ENCODE results near the gene EML4.

EML4 gene

DNA sequence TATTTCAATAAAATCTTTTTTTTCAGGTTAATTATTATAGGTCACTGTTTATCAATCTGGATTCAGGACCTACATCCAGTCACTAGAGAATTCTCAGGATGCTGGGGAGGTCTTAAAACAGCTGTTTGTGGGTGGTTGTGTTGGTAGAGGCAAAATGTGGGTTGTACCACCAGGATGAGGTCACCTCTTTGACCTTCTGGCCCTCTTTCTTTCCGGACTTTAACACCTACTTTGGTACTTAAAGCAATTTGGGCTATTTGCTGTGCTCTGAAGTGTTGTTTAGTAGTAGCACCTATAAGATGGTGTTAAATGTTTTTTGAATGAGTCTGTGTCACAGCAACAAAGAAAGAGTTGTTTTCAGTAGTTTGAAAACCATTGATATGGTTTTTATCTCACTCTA lies 14.6 kb downstream of the EML4 start:
- no peak for DNase-seq
- H3K9me3 ChIP-seq = no peaks in the 10 kb centered on the region
- H3K27ac ChIP-seq = no peak overlapping the region
- TF ChIP-seq, protein P1, sequence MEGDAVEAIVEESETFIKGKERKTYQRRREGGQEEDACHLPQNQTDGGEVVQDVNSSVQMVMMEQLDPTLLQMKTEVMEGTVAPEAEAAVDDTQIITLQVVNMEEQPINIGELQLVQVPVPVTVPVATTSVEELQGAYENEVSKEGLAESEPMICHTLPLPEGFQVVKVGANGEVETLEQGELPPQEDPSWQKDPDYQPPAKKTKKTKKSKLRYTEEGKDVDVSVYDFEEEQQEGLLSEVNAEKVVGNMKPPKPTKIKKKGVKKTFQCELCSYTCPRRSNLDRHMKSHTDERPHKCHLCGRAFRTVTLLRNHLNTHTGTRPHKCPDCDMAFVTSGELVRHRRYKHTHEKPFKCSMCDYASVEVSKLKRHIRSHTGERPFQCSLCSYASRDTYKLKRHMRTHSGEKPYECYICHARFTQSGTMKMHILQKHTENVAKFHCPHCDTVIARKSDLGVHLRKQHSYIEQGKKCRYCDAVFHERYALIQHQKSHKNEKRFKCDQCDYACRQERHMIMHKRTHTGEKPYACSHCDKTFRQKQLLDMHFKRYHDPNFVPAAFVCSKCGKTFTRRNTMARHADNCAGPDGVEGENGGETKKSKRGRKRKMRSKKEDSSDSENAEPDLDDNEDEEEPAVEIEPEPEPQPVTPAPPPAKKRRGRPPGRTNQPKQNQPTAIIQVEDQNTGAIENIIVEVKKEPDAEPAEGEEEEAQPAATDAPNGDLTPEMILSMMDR (IDR thresholded peaks at IDR 0.05) = no peak
- intact Hi-C loops (cut with DNase I; ENCODE audit: low total_unique reads) = no loop called here
- no peaks in the 10 kb centered on the region for H3K36me3 ChIP-seq
- no peak overlapping the region for H3K4me3 ChIP-seq
- H3K27me3 ChIP-seq = no peaks in the 10 kb centered on the region
- peaks cover 0 to 64% (median 17%) of the 10 kb centered on the region in 4 donors for H3K4me1 ChIP-seq

DNA sequence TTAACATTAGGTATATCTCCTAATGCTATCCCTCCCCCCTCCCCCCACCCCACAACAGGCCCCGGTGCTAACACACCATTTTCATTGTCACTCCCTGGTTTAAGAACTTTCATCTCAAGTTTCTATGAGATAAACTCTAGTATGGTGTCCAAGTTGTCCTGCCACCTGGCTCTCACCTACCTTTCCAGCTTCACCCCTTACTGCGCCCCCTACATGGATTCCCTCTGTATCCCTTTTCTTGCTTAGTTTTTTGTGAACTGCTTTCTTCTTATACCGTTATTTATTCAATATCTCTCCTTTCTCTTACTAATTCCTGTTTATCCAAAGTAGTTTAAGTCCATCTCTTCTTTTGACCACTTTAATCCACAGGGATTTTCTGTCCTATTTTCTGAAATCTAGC lies 15.2 kb downstream of the EML4 start:
- H3K36me3 ChIP-seq = no peaks in the 10 kb centered on the region
- H3K27ac ChIP-seq = no peak overlapping the region
- H3K4me3 ChIP-seq = no peak overlapping the region
- TF ChIP-seq, protein P1 (IDR thresholded peaks at IDR 0.05) = no peak
- DNase-seq = no peak
- H3K27me3 ChIP-seq = no peaks in the 10 kb centered on the region
- no peaks in the 10 kb centered on the region for H3K9me3 ChIP-seq
- peaks cover 0 to 60% (median 15%) of the 10 kb centered on the region in 4 donors for H3K4me1 ChIP-seq
- intact Hi-C loops (cut with DNase I; ENCODE audit: low total_unique reads) = no loop called here

DNA sequence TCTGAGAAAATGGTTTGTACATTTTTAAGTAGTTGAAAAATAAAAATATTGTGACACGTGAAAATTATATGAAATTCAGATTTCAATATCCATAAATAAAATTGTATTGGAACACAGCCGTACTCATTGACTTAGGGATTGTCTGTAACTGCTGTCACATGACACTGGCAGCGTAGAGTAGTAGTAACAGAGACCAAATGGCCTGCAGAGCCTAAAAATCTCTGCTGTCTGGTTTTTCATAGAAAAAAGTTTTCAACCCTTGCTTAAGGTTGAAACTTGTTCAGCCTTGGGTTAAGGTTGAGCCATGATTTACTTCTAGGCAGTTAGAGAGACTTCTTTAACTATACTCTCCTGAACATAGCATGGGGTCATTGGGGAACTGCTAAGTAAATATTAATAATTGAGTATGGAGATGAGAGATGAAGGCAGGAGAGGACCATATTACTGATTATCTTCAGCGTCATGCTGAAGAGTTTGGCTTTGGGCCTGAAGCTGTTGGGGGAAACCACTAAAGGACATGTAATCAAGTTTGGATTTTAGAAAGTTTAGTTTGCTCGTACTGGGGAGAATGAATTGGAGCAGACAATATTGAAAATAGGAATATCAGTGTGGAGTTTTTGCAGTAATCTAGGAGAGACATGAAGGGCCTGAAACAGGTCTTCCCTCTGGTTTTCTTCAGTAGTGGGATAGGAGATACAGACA lies 16.2 kb downstream of the EML4 start:
- Histone ChIP-seq H3K27ac (peak overlapping the region; percentile 29 to 69), H3K4me3 (no peak overlapping the region), H3K4me1 (peaks cover 0 to 50% (median 5%) of the 10 kb centered on the region in 4 donors), H3K9me3 (no peaks in the 10 kb centered on the region), H3K36me3 (no peaks in the 10 kb centered on the region), H3K27me3 (no peaks in the 10 kb centered on the region)
- no peak for DNase-seq
- intact Hi-C loops (cut with DNase I; ENCODE audit: low total_unique reads) = no loop called here
- TF ChIP-seq, protein P1 (IDR thresholded peaks at IDR 0.05) = no peak

GRCh38 chr2:42186366-42186765 lies 17.2 kb downstream of the EML4 start:
- H3K27me3 ChIP-seq = no peaks in the 10 kb centered on the region
- H3K9me3 ChIP-seq = no peaks in the 10 kb centered on the region
- no peaks in the 10 kb centered on the region for H3K36me3 ChIP-seq
- peaks cover 0 to 41% (median 0%) of the 10 kb centered on the region in 4 donors for H3K4me1 ChIP-seq
- intact Hi-C loops (cut with DNase I; ENCODE audit: low total_unique reads) = no loop called here
- DNase-seq = no peak
- TF ChIP-seq, protein P1 (IDR thresholded peaks at IDR 0.05) = no peak
- no peak overlapping the region for H3K4me3 ChIP-seq
- peak overlapping the region; percentile 29 to 69 for H3K27ac ChIP-seq

- intact Hi-C loops (cut with DNase I; ENCODE audit: low total_unique reads) = no loop called here
- TF ChIP-seq, protein P1 (IDR thresholded peaks at IDR 0.05) = no peak
- Histone ChIP-seq H3K27ac (peak overlapping the region in 1 of 2 donors; percentile 69), H3K9me3 (no peaks in the 10 kb centered on the region), H3K27me3 (no peaks in the 10 kb centered on the region), H3K4me3 (no peak overlapping the region), H3K4me1 (peaks cover 0 to 46% (median 0%) of the 10 kb centered on the region in 4 donors), H3K36me3 (no peaks in the 10 kb centered on the region)
- DNase-seq = no peak
These were observed 17.9 kb downstream of the EML4 start for GRCh38 chr2:42186945-42187632.
